HG03066 (cell line): ENCODE data around the gene RNF213.
"Not testable (repeated sequence)": the region's sequence is repeated elsewhere in the genome, so short reads cannot be mapped to it uniquely, and the experiment has no call there.

Experiments
- ATAC-seq: cut with Tn5 transposase; IDR thresholded peaks from one replicate; pipeline ENCODE4 v1.9.1; 2021; ENCODE audit warnings: low read depth; ENCODE audit not compliant: unreplicated experiment

The RNF213 gene

DNA sequence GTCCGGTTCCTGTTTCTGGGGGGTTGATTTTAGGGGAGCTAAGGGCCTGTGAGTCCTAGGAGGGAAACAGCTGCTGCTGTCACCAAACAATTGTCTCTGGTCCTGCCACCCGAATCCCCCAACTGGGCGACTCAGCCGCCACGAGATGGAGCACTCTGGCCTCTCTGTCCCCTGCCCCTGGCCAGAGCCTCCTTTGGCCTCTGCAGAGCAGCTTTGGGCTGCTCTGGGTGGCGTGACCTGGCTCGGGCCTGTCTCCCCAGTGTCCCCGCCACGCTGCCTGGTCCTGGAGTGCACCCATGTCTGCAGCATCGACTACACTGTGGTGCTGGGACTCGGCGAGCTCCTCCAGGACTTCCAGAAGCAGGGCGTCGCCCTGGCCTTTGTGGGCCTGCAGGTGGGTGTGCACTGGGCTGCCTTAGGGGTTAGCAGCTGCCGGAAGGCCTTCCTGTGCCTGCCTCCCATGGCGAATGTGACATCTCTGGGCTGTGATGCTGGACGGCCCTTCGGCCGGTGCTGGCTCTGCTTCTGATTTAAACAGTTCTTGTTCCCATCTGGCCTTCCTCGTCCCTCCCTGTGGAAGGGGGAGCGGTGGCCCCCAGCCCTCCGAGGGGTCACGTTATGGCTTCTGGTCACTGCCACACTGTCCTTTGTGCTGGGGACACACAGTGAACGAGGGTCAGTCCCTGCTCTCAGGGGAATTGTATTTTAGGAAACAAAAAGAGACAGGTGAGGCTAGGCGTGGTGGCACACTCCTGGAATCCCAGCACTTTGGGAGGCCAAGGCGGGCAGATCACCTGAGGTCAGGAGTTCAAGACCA is 11.6 kb upstream of the RNF213 start:
- ATAC-seq = no peak

DNA sequence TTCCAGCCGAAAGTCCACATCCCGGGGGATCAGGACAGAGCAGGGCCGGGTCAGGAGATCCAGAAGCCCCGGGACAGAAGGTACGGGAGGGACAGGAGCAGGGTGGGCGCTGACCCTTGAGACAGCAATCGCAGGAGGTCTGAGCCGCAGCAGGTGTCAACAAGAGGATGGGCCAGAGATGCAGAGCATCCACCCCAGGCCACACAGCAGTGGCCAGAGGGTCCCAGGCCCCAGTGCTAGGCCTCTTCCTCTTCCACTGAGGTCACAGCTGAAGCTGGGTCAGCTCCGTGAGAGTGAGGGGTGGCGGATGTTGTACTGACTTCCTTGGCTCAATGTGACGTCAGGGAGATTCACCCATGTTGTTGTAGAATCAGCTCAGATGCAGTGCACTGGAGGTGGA is 8.7 kb upstream of the RNF213 start:
- ATAC-seq = no peak

- ATAC-seq = no peak
Observed at GRCh38 chr17:80252871-80253270, 7.8 kb upstream of the RNF213 start.

GRCh38 chr17:80253631-80254395 is 6.8 kb upstream of the RNF213 start:
- no peak for ATAC-seq

DNA sequence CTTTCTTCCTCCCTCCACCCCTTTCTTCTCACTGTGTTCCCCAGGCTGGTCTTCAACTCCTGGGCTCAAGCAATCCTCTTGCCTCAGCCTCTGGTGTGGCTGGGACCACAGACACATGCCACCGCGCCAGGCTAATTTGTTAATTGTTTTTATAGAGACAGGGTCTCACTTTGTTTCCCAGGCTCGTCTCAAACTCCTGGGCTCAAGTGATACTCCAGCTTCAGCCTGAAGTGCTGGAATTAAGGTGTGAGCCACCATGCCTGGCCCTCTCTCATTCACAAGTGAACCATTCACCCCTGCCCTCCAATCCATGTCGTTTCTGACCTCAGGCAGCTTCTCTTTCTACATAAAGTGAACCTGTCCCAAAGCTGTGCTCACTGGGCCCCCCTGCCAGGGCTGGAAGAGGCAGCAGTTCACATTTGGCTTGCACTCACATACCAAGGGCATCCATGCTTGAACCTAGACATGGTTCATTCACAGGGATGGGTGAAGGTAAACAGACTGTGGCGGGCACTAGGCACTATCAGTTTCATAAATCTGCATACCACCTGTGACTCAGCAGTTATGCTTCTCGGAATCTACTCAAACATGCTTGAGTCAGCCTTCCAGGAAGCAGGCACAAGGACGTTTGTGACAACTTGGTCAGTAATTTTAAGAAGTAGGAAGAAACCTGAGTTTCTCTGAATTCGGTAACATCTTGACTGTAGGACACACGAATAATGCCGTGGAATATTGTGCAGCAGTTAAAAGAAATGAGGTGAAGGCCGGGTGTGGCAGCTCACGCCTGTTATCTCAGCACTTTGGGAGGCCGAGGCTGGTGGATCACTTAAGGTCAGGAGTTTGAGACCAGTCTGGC is 6.0 kb upstream of the RNF213 start:
- peak; percentile 58 for ATAC-seq

GRCh38 chr17:80256034-80256350 is 4.7 kb upstream of the RNF213 start:
- no peak for ATAC-seq

DNA sequence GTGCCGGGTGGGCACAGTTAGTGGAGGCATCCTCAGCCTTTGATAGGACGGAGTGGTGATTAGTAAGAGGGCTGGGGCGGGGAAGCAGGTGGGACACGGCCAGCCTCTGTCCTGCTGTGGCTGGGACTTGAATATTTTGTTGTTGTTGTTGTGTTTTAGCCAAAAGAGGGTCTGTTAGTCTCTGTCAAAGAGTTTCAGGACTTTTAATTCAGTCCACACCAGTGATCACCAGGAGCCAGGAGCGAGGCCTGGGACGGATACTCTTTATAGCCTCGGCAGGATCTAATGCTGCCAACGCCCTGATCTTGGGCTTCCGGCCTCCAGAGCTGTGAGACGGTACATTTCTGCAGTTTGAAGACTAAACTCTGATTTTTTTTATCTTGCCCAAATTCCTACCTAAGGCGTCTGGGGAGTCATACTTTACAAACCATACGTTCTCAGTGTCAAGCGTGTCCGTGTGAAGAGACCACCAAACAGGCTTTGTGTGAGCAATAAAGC is 2.9 kb upstream of the RNF213 start:
- no peak for ATAC-seq

DNA sequence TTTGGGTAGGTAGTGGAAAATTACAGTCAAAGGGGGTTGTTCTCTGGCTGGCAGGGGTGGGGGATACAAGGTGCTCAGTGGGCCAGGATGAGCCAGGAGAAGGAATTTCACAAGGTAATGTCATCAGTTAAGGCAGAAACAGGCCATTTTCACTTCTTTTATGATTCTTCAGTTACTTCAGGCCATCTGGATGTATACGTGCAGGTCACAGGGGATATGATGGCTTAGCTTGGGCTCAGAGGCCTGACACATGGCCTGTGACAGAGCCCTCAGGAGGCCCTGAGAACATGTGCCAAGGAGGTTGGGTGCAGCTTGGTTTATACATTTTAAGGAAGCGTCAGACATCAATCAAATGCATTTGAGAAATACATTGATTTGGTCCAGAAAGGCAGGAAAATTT is 2.4 kb upstream of the RNF213 start:
- ATAC-seq = not testable (repeated sequence)

DNA sequence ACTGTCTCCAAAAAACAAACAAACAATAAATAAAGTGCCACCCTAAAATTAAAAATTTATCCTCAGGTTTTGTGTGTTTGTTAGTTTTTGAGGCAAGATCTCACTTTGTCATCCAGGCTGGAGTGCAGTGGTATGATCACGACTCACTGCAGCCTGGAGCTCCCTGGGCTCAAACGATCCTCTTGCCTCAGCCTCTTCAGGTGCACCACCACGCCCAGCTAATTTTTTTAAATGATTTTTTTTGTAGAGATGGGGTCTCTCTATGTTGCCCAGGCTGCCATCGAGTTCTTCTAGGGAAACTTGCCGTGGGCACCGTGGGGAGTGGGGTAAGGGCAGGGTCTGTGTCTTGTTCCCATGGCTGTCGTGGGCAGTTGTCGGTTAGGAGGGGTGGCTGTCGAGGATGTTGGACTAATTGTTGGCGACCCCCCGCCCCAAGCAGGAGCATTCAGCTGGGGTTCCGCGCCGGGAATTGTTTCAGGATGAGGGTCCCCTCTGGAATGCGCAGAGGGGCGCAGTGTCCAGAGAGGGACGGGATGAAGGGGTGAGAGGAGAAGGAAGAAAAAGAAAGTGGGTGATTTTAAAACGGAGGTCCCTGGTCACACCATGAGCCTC is 1.1 kb upstream of the RNF213 start:
- no peak for ATAC-seq

GRCh38 chr17:80260069-80260535 is 550 bp upstream of the RNF213 start:
- ATAC-seq = no peak

- no peak for ATAC-seq
Observed at GRCh38 chr17:80261159-80261894, 675 bp downstream of the RNF213 start.

GRCh38 chr17:80261895-80262279 is 1.2 kb downstream of the RNF213 start:
- ATAC-seq = no peak

GRCh38 chr17:80262291-80262690 is 1.6 kb downstream of the RNF213 start:
- ATAC-seq = no peak

- ATAC-seq = no peak
Observed at GRCh38 chr17:80262775-80263244, 2.2 kb downstream of the RNF213 start.

DNA sequence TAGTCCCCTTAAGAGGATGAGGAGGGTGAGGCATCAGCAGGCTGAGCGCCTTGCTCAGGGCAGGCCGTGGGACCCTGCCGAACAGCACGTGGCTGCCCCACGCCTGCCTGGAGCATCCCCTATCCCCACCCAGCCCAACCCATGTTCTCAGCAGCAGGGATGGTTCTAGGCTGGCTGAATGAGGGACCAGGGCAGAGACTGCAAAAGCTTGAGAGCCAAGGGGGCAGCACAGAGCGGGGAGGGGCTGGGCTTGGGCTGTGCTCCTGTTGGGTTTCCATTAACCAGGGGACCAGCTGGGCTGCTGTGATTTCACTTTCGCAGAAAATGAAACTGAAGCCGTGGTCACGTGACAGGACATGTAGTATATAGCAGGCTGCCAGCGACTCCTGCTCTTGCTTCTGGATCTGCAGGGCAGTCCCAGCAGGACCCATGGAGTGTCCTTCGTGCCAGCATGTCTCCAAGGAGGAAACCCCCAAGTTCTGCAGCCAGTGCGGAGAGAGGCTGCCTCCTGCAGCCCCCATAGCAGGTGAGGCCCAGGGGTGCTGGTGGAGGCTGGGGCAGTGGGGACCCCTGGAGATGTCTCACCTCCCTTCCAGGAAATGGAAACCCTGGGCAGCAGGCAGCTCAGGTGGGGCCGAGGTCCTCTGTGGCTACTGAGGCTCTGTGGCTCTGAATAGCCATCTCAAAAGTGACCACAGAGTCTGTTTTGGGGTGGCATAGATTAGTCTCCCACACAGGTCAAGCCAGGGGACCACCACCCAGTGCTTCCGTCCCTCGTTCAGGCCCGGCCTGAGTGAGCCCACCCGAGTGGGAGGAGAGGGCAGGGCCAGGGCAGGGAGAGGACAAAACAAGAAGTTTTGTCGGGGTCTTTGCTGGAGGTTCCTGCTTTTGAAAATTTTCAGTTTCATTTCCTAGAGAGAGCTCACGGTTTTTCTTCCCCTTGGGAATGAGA is 2.9 kb downstream of the RNF213 start:
- peak; percentile 35 for ATAC-seq

DNA sequence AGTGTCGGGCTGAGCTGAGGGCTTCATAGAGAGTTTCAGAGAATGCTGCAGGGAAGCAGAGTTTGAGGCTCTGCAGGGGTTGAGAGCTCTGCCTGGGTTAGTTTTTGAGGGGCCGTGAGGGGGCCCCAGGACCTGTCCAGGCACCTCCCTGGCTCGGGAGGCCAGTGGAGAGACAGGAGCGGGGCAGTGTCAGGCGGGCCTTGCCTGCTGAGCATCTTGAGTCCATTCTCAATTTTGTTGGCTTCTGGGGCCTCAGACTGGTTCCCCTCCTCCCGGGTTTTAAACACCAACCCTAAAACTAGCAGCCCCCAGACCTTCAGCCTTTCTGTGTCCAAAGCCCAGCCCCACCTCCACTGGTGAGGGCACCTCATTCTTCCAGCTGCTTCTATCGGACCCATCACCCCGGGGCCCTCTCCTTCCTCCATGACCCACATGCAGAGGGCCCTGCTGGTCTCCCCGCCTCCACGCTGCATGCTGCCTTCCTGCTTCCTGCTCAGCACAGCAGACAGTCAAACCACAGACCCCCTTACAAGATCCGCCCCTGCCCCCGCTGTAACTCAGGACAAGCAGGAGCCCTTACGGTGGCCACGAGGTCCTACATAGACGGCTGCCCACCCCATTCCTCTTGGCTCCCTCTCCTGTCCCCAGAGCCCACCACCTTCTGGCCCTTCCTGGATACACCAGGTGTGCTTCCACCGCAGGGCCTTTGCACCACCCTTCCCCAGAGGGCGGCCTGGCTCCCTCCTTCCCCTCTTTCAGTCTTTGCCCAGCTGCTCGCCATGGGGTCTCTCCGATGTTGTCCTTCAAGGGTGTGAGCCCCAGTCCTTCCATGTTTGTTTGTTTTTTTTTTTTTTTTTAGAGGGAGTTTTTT is 3.8 kb downstream of the RNF213 start:
- no peak for ATAC-seq

DNA sequence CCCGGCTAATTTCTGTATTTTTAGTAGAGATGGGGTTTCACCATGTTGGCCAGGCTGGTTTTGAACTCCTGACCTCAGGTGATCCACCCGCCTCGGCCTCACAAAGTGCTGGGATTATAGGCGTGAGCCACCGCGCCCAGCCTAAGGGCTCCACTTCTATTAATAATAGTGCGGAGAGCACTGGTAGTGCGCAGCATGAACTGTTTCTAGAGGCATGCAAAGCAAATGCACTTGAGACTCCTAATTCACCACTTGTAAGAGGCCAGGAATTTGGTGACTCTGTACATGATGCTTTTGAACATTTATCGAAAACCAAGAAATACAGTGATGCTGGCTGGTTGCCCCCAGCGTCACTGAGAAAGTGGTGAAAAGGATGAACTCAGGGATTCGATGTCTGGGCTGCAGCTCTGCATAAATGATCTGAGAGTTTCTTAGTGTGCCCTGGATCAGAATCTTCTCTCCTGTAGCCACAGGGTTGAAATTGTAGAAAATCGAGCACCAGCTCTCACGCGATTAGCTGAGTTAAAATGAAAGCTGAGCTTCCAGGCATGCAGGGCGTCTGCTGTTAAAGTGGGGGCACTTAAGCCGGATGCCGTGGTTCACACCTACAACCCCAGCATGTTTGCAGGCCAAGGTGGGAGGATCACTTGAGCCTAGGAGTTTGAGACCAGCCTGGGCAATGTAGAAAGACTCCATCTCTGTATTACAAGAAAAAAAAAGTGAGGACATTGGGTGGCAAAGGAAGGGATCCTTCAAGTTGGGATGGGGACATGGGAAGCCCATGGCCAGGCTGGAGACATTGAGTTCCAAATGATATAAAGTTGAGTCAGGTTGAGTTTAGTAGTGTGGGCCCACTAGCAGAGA is 4.8 kb downstream of the RNF213 start:
- ATAC-seq = no peak
